CD14-positive monocyte (primary cell): ENCODE results near the gene PROKR2. TPM values are rescaled to one million over a fixed set of nuclear protein-coding genes. Genes with fewer than 3 reads are reported as not detected.

Experiments used
- DNase-seq, 3 donors: peaks; one replicate each; pipeline ENCODE4 v3.0.0-alpha.2; 2011 to 2022
- H2AFZ ChIP-seq: 2 replicates; pipeline ENCODE4 v1.6.0; 2012; ENCODE audit warnings: mild to moderate bottlenecking, low read depth, low read length, inconsistent platforms; ENCODE audit not compliant: insufficient read depth, poor library complexity, severe bottlenecking
- H3K27ac ChIP-seq, 2 donors: 1 replicate in 1 of 2; 2 replicates in 1 of 2; pipeline ENCODE4 v1.5.1; 2012 to 2013; ENCODE audit warnings: low read length in 2 of 2, control low read depth in 1 of 2, inconsistent platforms in 1 of 2, low read depth in 1 of 2, mild to moderate bottlenecking in 1 of 2
- H3K27me3 ChIP-seq, 2 donors: one replicate each; pipeline versions ENCODE4 v1.6.0 to v1.6.1; 2011 to 2013; ENCODE audit warnings: low read length in 2 of 2; ENCODE audit not compliant: control insufficient read depth in 2 of 2, insufficient read depth in 2 of 2
- H3K36me3 ChIP-seq, 2 donors: replicated peaks in 1 of 2; 1 replicate in 1 of 2; 2 replicates in 1 of 2; pipeline versions ENCODE4 v1.5.1 to v1.6.1; 2012 to 2013; ENCODE audit warnings: low read length in 2 of 2, control low read depth in 1 of 2, inconsistent platforms in 1 of 2, mild to moderate bottlenecking in 1 of 2; ENCODE audit not compliant: insufficient read depth in 2 of 2, control insufficient read depth in 1 of 2
- H3K4me1 ChIP-seq, 2 donors: 1 replicate in 1 of 2; 2 replicates in 1 of 2; pipeline versions ENCODE4 v1.5.1 to v1.6.1; 2012 to 2013; ENCODE audit warnings: low read length in 2 of 2, control low read depth in 1 of 2, inconsistent platforms in 1 of 2, mild to moderate bottlenecking in 1 of 2, moderate library complexity in 1 of 2; ENCODE audit not compliant: insufficient read depth in 2 of 2, control insufficient read depth in 1 of 2
- H3K4me2 ChIP-seq: replicated peaks from 2 replicates; pipeline ENCODE3; 2012; ENCODE audit warnings: low read length, moderate library complexity, mild to moderate bottlenecking; ENCODE audit not compliant: poor library complexity, severe bottlenecking; ENCODE audit errors: extremely low read depth
- H3K4me3 ChIP-seq, 3 experiments: fragments of 200-600 bp in 1 of 3; sonication (generic) in 1 of 3; replicated peaks in 1 of 3; 1 replicate in 2 of 3; 2 replicates in 1 of 3; pipeline ENCODE4 v1.5.1; 2011 to 2013; ENCODE audit warnings: low read length in 3 of 3, mild to moderate bottlenecking in 3 of 3, control low read depth in 2 of 3, low read depth in 2 of 3, inconsistent platforms in 1 of 3, moderate library complexity in 1 of 3
- H3K79me2 ChIP-seq: 2 replicates; pipeline ENCODE4 v1.6.0; 2012; ENCODE audit warnings: mild to moderate bottlenecking, control low read depth, inconsistent platforms, low read length, moderate library complexity; ENCODE audit not compliant: insufficient read depth
- H3K9ac ChIP-seq: 2 replicates; pipeline ENCODE4 v1.6.0; 2017; ENCODE audit warnings: low read length, mild to moderate bottlenecking; ENCODE audit not compliant: insufficient read depth, poor library complexity, severe bottlenecking
- H3K9me3 ChIP-seq, 2 donors: replicated peaks in 1 of 2; 1 replicate in 1 of 2; 2 replicates in 1 of 2; pipeline versions ENCODE4 v1.5.1 to v1.6.1; 2012 to 2013; ENCODE audit warnings: low read length in 2 of 2, control low read depth in 1 of 2; ENCODE audit not compliant: control insufficient read depth in 1 of 2, insufficient read depth in 1 of 2
- H4K20me1 ChIP-seq: 2 replicates; pipeline ENCODE4 v1.6.0; 2012; ENCODE audit warnings: mild to moderate bottlenecking, low read length, control low read depth, moderate library complexity; ENCODE audit not compliant: insufficient read depth
- H3K27ac Mint-ChIP-seq, 7 donors: one replicate each; pipeline ENCODE4 v1.8.0; 2020; ENCODE audit warnings: mild to moderate bottlenecking in 7 of 7, mixed read lengths in 7 of 7, moderate library complexity in 6 of 7, inconsistent platforms in 2 of 7
- H3K27me3 Mint-ChIP-seq, 3 donors: one replicate each; pipeline ENCODE4 v1.8.0; 2021 to 2022; ENCODE audit warnings: low read depth in 3 of 3, mild to moderate bottlenecking in 3 of 3, mixed read lengths in 3 of 3, moderate library complexity in 3 of 3, inconsistent platforms in 1 of 3
- H3K36me3 Mint-ChIP-seq, 2 donors: one replicate each; pipeline ENCODE4 v1.8.0; 2020; ENCODE audit warnings: mixed read lengths in 2 of 2, inconsistent platforms in 1 of 2, mild to moderate bottlenecking in 1 of 2
- H3K4me1 Mint-ChIP-seq: one replicate; pipeline ENCODE4 v1.8.0; 2020; ENCODE audit warnings: mild to moderate bottlenecking, mixed read lengths
- H3K4me3 Mint-ChIP-seq, 2 donors: one replicate each; pipeline ENCODE4 v1.8.0; 2020; ENCODE audit warnings: mild to moderate bottlenecking in 2 of 2, mixed read lengths in 2 of 2, moderate library complexity in 1 of 2
- H3K9me3 Mint-ChIP-seq, 7 donors: one replicate each; pipeline ENCODE4 v1.8.0; 2020 to 2022; ENCODE audit warnings: mixed read lengths in 7 of 7, mild to moderate bottlenecking in 6 of 7, moderate library complexity in 6 of 7, inconsistent platforms in 2 of 7
- WGBS: methylation state at CpG from one replicate; pipeline ENCODE4 v1.1.5; 2013; ENCODE audit warnings: missing lambda C conversion rate; ENCODE audit not compliant: insufficient coverage; 5-methylcytosine and 5-hydroxymethylcytosine counted together
- intact Hi-C, 2 donors: fragments of 100-400 bp; cut with micrococcal nuclease; formaldehyde crosslinking; loops; one replicate each; pipeline versions ENCODE4 v1.15.0 to v1.15.1; 2023
- polyA plus RNA-seq, 3 donors: library from polyadenylated mRNA; depleted of rRNA in 1 of 3; unstranded in 2 of 3; stranded (reverse) in 1 of 3; fragments of 300-500 nt in 2 of 3; fragments of >200 nt in 1 of 3; fragmentation: Illumina TruSeq in 2 of 3; gene quantifications; 1 replicate in 2 of 3; 2 replicates in 1 of 3; pipeline ENCODE4 v1.2.3, GENCODE V29; 2012 to 2021
- TF ChIP-seq, protein P1 (sequence below): fragments of 200-600 bp; IDR thresholded peaks from one replicate; pipeline ENCODE4 v1.8.0; 2022; ENCODE audit warnings: antibody characterized with exemption, mild to moderate bottlenecking

The PROKR2 gene
- polyA plus RNA-seq, 3 donors = not detected

GRCh38 chr20:5290596-5290995 lies 26.2 kb downstream of the PROKR2 start:
- intact Hi-C loops = no loop called here
- Histone ChIP-seq H3K27me3 (peaks cover 2 to 8% of the 10 kb centered on the region in 2 donors), H3K27ac (no peak overlapping the region), H3K4me1 (no peaks in the 10 kb centered on the region), H2AFZ (no peak overlapping the region), H3K9ac (no peak overlapping the region), H3K4me3 (no peak overlapping the region), H3K9me3 (no peaks in the 10 kb centered on the region), H3K36me3 (no peaks in the 10 kb centered on the region), H4K20me1 (no peaks in the 10 kb centered on the region), H3K79me2 (no peaks in the 10 kb centered on the region), H3K4me2 (no peak overlapping the region)
- no peaks in the 10 kb centered on the region for H3K4me1 Mint-ChIP-seq
- TF ChIP-seq, protein P1, sequence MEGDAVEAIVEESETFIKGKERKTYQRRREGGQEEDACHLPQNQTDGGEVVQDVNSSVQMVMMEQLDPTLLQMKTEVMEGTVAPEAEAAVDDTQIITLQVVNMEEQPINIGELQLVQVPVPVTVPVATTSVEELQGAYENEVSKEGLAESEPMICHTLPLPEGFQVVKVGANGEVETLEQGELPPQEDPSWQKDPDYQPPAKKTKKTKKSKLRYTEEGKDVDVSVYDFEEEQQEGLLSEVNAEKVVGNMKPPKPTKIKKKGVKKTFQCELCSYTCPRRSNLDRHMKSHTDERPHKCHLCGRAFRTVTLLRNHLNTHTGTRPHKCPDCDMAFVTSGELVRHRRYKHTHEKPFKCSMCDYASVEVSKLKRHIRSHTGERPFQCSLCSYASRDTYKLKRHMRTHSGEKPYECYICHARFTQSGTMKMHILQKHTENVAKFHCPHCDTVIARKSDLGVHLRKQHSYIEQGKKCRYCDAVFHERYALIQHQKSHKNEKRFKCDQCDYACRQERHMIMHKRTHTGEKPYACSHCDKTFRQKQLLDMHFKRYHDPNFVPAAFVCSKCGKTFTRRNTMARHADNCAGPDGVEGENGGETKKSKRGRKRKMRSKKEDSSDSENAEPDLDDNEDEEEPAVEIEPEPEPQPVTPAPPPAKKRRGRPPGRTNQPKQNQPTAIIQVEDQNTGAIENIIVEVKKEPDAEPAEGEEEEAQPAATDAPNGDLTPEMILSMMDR = no peak
- 100% methylated on average over 2 of the region's 6 CpGs for WGBS
- no peaks in the 10 kb centered on the region for H3K36me3 Mint-ChIP-seq
- H3K27me3 Mint-ChIP-seq = peaks cover 11 to 19% (median 17%) of the 10 kb centered on the region in 3 donors
- H3K9me3 Mint-ChIP-seq = peaks cover 0 to 12% (median 5%) of the 10 kb centered on the region in 7 donors
- no peak for DNase-seq
- no peak overlapping the region for H3K27ac Mint-ChIP-seq
- H3K4me3 Mint-ChIP-seq = peak overlapping the region in 1 of 2 donors; percentile 41

DNA sequence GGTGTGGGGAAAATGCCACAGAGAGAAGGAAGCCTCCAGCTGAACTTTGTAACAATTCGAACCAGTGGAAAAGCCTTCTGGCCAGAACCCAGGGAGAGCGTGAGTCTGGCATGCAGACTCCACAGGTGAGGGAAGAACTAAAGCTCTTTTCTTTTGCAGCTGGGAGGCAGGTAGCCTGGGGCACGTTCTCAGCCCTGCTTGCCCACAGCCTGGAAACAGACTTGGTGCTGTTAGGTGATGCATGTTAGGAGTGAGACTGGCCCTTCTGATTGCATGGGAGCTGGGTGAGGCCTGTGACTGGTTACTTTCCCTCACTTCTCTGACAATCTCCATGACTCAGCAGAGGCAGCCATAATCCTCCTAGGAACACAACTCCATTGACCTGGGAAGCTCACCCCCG lies 34.2 kb downstream of the PROKR2 start:
- Mint-ChIP-seq H3K27ac (no peak overlapping the region), H3K4me3 (peak overlapping the region in 1 of 2 donors; percentile 5), H3K9me3 (peaks cover 24 to 52% (median 37%) of the 10 kb centered on the region in 7 donors), H3K27me3 (peaks cover 18 to 28% (median 19%) of the 10 kb centered on the region in 3 donors), H3K4me1 (peaks cover 12% of the 10 kb centered on the region), H3K36me3 (no peaks in the 10 kb centered on the region)
- intact Hi-C loops = no loop called here
- H3K36me3 ChIP-seq = no peaks in the 10 kb centered on the region
- H3K4me1 ChIP-seq = peaks cover 10 to 11% of the 10 kb centered on the region in 2 donors
- DNase-seq = no peak
- no peak overlapping the region for H3K4me3 ChIP-seq
- no peak overlapping the region for H3K4me2 ChIP-seq
- no peak overlapping the region for H3K27ac ChIP-seq
- H3K27me3 ChIP-seq = peaks cover 2 to 5% of the 10 kb centered on the region in 2 donors
- H2AFZ ChIP-seq = no peak overlapping the region
- H4K20me1 ChIP-seq = no peaks in the 10 kb centered on the region
- H3K9me3 ChIP-seq = peaks cover 8 to 20% of the 10 kb centered on the region in 2 donors
- no peak overlapping the region for H3K9ac ChIP-seq
- no peaks in the 10 kb centered on the region for H3K79me2 ChIP-seq
- WGBS = 100% methylated on average over 1 of the region's 4 CpGs
- TF ChIP-seq, protein P1 = no peak
